Measurements from ENCODE around the gene TLE4. TPM values are rescaled to one million over a fixed set of nuclear protein-coding genes. Genes with fewer than 3 reads are reported as not detected.
A peak's percentile ranks its signal among the peaks of the same experiment; 100 is the strongest.

Gene TLE4
- polyA plus RNA-seq, 2 of the 4 experiments (the other 2 are of a cell fraction): 14.3 to 23.1 TPM

- no peak overlapping the region for H3K4me2 ChIP-seq
- ChIA-PET CTCF (no interaction called here), POLR2A (no interaction called here)
- FAIRE-seq: no peak
- no peak for ATAC-seq
- WGBS (ENCODE audit: missing lambda C conversion rate): 83% methylated on average over 3 of the region's 3 CpGs
- no peaks in the 10 kb centered on the region for H3K9me3 ChIP-seq
- H3K27ac ChIP-seq: no peak overlapping the region
- TF ChIP-seq CHD4 (IDR thresholded peaks at IDR 0.05; ENCODE audit: borderline replicate concordance): no peak
- DNase-seq (ENCODE audit: low read depth in 1 of 2, low spot score in 1 of 2): no peak
- no peak overlapping the region for H3K4me3 ChIP-seq
- peaks cover 33% of the 10 kb centered on the region for H3K4me1 ChIP-seq
Observed at GRCh38 chr9:79673614-79674013, 101.8 kb downstream of the TLE4 start.

DNA sequence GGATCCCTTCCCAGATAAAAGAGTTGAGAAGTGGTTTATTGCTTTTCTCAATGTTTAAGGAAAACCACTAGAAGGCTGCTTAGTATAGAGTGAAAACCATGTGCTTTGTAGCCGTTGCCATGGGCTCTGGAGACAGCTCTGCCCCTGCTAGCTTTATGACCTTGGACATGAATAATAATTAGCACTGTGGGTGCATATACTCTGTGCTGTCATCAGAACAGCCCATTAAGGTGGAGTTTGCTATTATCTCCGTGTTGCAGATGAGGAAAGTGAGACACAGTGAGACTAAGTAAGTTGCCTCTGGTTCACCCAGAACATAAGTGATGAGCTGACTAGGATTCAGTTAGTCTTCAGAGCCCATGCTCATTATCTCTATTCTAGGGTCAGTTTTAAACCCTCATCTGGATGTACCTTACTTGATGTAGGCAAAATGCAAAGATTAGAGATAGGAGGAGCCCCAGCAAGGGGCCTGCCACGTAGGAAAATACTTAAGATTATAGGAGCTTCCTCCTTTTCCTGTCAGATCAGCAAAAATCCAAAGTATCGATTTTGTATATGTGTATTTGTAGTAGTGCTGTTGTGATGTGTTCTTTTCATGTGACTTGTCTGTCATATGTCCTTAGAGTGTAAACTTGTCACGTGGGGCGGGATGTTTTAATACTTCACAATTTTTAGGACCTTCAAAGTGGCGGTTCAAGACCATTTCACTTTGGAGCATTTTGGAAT is 102.5 kb downstream of the TLE4 start:
- Histone ChIP-seq H3K9me3 (no peaks in the 10 kb centered on the region), H3K27ac (no peak overlapping the region), H3K4me2 (no peak overlapping the region), H3K4me3 (no peak overlapping the region), H3K4me1 (peaks cover 28% of the 10 kb centered on the region)
- ChIA-PET CTCF (no interaction called here), POLR2A (no interaction called here)
- 90% methylated on average over 7 of the region's 7 CpGs for WGBS (ENCODE audit: missing lambda C conversion rate)
- no peak for FAIRE-seq
- TF ChIP-seq E2F6 (IDR thresholded peaks at IDR 0.05; ENCODE audit: borderline replicate concordance, low read depth) (no peak), MAFK (IDR thresholded peaks at IDR 0.05; ENCODE audit: partially characterized antibody) (peak; percentile 83), FOXS1 (CRISPR knock-in tag; IDR thresholded peaks at IDR 0.05) (no peak), ELK1 (IDR thresholded peaks at IDR 0.05; ENCODE audit: low read depth, low read length) (no peak)
- DNase-seq (ENCODE audit: low read depth in 1 of 2, low spot score in 1 of 2): no peak
- no peak for ATAC-seq

DNA sequence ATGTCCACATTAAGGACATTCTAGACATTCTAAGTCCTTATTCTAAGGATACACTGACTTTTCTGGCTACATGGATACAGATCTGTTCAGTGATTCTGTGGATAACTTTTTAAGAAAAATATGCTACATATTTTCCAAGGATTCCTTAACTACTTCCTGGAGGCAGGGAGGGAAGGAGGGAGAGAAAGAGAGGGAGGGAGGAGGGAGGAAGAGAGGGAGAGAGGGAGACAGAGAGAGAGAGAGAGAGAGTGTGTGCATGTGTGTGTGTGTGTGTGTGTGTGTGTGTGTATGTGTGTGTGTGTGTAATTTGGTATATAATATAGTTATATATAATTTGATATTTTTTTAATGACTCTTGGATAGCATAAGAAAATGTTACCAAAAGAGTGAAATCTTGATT is 109.8 kb downstream of the TLE4 start:
- H3K27ac ChIP-seq: no peak overlapping the region
- no peak for ATAC-seq
- FAIRE-seq: no peak
- H3K4me1 ChIP-seq: no peaks in the 10 kb centered on the region
- ChIA-PET CTCF (no interaction called here), POLR2A (no interaction called here)
- TF ChIP-seq EHMT2 (IDR thresholded peaks at IDR 0.05; ENCODE audit: low read depth): no peak
- TF ChIP-seq ZFP36 (IDR thresholded peaks at IDR 0.05; ENCODE audit: borderline replicate concordance, partially characterized antibody): no peak
- TF ChIP-seq JUN (IDR thresholded peaks at IDR 0.05): no peak
- TF ChIP-seq REST (IDR thresholded peaks at IDR 0.05): no peak
- H3K4me2 ChIP-seq: no peak overlapping the region
- no peaks in the 10 kb centered on the region for H3K9me3 ChIP-seq
- no peak for DNase-seq (ENCODE audit: low read depth in 1 of 2, low spot score in 1 of 2)
- H3K4me3 ChIP-seq: no peak overlapping the region

DNA sequence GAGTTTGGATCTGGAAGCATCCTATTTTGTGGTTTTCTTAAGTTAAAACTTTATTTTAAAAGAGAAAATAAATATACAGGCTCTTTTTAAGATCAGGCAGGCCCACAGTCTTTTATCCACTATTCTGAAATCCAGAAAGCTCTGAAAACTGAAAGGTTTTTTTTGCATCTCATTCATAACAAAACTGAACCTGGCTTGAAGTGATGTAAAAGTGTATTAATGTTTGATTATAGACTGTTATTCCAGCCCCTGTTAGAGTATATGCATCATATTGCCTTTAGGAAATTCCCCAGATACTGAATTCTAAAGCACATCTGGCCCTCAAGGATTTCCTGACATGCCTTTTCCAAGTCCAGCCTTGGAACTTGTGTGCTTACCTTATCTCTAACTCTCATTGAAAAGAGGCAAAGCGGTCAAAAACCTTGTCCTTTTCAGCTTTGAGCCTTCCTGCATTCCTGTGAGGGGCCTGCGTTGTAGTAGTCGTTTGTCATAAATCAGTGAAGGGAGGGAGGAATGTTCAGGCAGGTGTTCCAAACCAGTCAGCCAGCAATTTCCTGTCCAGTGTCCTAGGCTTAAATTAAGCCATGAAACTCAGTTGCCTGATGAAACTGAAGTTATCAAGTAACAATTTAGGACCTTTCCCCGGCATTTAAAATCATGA is 110.4 kb downstream of the TLE4 start:
- Histone ChIP-seq H3K4me3 (no peak overlapping the region), H3K4me2 (no peak overlapping the region), H3K27ac (no peak overlapping the region), H3K4me1 (no peaks in the 10 kb centered on the region), H3K9me3 (no peaks in the 10 kb centered on the region)
- ATAC-seq (no peak), DNase-seq (ENCODE audit: low read depth in 1 of 2, low spot score in 1 of 2) (no peak), FAIRE-seq (no peak)
- POLR2A ChIA-PET: no interaction called here
- 90% methylated on average over 4 of the region's 4 CpGs for WGBS (ENCODE audit: missing lambda C conversion rate)
- CTCF ChIA-PET: no interaction called here
- TF ChIP-seq ATOH8 (CRISPR knock-in tag; IDR thresholded peaks at IDR 0.05; ENCODE audit: low read depth) (no peak), FOSL2 (IDR thresholded peaks at IDR 0.05) (no peak), FOSL2 (CRISPR knock-in tag; IDR thresholded peaks at IDR 0.05) (no peak), E2F6 (IDR thresholded peaks at IDR 0.05; ENCODE audit: borderline replicate concordance, low read depth) (no peak), JUNB (IDR thresholded peaks at IDR 0.05) (no peak), ZC3H11A (IDR thresholded peaks at IDR 0.05) (no peak), MYC (IDR thresholded peaks at IDR 0.05; ENCODE audit: borderline replicate concordance, low read length) (no peak), CTCF (IDR thresholded peaks at IDR 0.05) (no peak)
- TF ChIP-seq, protein P1, sequence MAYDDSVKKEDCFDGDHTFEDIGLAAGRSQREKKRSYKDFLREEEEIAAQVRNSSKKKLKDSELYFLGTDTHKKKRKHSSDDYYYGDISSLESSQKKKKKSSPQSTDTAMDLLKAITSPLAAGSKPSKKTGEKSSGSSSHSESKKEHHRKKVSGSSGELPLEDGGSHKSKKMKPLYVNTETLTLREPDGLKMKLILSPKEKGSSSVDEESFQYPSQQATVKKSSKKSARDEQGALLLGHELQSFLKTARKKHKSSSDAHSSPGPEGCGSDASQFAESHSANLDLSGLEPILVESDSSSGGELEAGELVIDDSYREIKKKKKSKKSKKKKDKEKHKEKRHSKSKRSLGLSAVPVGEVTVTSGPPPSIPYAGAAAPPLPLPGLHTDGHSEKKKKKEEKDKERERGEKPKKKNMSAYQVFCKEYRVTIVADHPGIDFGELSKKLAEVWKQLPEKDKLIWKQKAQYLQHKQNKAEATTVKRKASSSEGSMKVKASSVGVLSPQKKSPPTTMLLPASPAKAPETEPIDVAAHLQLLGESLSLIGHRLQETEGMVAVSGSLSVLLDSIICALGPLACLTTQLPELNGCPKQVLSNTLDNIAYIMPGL (CRISPR knock-in tag; IDR thresholded peaks at IDR 0.05; ENCODE audit: borderline replicate concordance): no peak

Measured in A549 (cell line).